ENCODE results near the gene ANO10. TPM values are rescaled to one million over a fixed set of nuclear protein-coding genes. Genes with fewer than 3 reads are reported as not detected.
"Not testable (repeated sequence)": the region's sequence is repeated elsewhere in the genome, so short reads cannot be mapped to it uniquely, and the experiment has no call there.

Gene ANO10
- total and polyA plus RNA-seq, 9 donors, result 12.5 to 20.0 (median 15.5) TPM

GRCh38 chr3:43544277-43544676 lies 77.5 kb downstream of the ANO10 start:
- H3K4me3 ChIP-seq (ENCODE audit: low read length); H3K27ac ChIP-seq (ENCODE audit: low read length); H3K36me3 ChIP-seq (ENCODE audit: control insufficient read depth, insufficient read depth, low read length); H3K27me3 ChIP-seq (ENCODE audit: control insufficient read depth, insufficient read depth, low read length); H3K4me1 ChIP-seq (ENCODE audit: control insufficient read depth, insufficient read depth, low read length); H3K9me3 ChIP-seq (replicated peaks; ENCODE audit: control insufficient read depth, low read depth, low read length): not testable (repeated sequence)
- DNase-seq, result peak; percentile 63
- WGBS (ENCODE audit: insufficient coverage), result 100% methylated on average over 1 of the region's 3 CpGs

DNA sequence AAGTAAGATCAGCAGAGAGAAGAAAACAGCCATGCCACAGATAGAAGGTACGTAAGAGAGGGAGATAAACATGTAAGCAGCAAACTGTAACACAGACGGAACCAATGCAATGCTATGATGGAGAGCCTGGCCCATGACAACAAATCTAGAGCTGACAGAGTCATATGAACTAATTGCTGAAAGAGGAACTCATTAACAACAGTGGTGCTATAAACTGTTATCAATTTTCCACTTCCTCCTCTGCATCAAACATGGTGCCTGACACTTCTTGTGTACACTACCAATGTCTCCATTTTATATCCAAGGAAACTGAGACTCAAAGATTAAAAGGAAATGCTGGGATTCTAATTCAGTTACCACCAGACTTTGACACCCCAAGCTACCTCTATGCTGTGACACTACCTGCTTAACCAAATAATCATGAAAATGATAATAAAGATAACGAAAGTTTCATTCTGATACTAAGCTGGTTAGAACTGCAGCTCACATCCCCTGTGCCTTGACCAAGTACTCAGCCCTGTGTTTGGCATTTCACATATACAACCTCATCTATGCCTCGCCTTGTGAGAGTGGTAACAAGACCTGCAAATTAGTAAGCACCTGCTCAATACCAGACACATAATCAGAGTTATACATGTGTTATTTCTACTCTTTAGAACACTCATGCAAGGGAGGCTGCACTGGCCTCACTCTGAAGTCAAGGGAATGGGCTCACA lies 79.3 kb downstream of the ANO10 start:
- Histone ChIP-seq H3K4me1 (ENCODE audit: control insufficient read depth, insufficient read depth, low read length) (no peaks in the 10 kb centered on the region), H3K9me3 (replicated peaks; ENCODE audit: control insufficient read depth, low read depth, low read length) (no peaks in the 10 kb centered on the region), H3K27me3 (ENCODE audit: control insufficient read depth, insufficient read depth, low read length) (no peaks in the 10 kb centered on the region), H3K27ac (ENCODE audit: low read length) (no peak overlapping the region), H3K36me3 (ENCODE audit: control insufficient read depth, insufficient read depth, low read length) (no peaks in the 10 kb centered on the region), H3K4me3 (ENCODE audit: low read length) (no peak overlapping the region)
- WGBS (ENCODE audit: insufficient coverage), result 100% methylated on average over 3 of the region's 4 CpGs
- DNase-seq, result no peak

DNA sequence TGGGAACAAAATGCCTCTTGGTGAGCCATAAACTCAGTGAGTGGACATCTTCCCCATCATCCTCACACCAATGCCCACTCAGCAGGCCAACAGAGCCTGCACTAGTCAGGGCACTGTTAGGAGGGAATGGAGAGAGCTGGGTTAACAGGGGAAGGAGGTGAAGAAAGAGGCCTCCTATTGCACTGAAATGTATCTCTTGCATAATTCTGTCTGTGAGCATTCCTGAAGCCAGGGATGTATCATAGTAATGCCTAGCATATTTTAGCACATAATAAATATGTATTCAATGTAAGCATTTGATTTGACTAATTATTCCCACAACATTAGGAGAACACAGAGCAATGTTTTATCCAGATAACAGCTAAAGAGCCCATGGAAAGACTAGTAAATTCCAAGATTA lies 81.2 kb downstream of the ANO10 start:
- H3K27me3 ChIP-seq (ENCODE audit: control insufficient read depth, insufficient read depth, low read length), result no peaks in the 10 kb centered on the region
- H3K4me3 ChIP-seq (ENCODE audit: low read length), result no peak overlapping the region
- no peak overlapping the region for H3K27ac ChIP-seq (ENCODE audit: low read length)
- H3K9me3 ChIP-seq (replicated peaks; ENCODE audit: control insufficient read depth, low read depth, low read length), result no peaks in the 10 kb centered on the region
- no peaks in the 10 kb centered on the region for H3K36me3 ChIP-seq (ENCODE audit: control insufficient read depth, insufficient read depth, low read length)
- no peak for DNase-seq
- no peaks in the 10 kb centered on the region for H3K4me1 ChIP-seq (ENCODE audit: control insufficient read depth, insufficient read depth, low read length)

GRCh38 chr3:43539321-43539720 lies 82.5 kb downstream of the ANO10 start:
- no peaks in the 10 kb centered on the region for H3K27me3 ChIP-seq (ENCODE audit: control insufficient read depth, insufficient read depth, low read length)
- no peaks in the 10 kb centered on the region for H3K36me3 ChIP-seq (ENCODE audit: control insufficient read depth, insufficient read depth, low read length)
- H3K4me1 ChIP-seq (ENCODE audit: control insufficient read depth, insufficient read depth, low read length), result no peaks in the 10 kb centered on the region
- 72% methylated on average over 2 of the region's 3 CpGs for WGBS (ENCODE audit: insufficient coverage)
- no peaks in the 10 kb centered on the region for H3K9me3 ChIP-seq (replicated peaks; ENCODE audit: control insufficient read depth, low read depth, low read length)
- DNase-seq, result no peak
- no peak overlapping the region for H3K4me3 ChIP-seq (ENCODE audit: low read length)
- H3K27ac ChIP-seq (ENCODE audit: low read length), result no peak overlapping the region

GRCh38 chr3:43537225-43537624 lies 84.6 kb downstream of the ANO10 start:
- Histone ChIP-seq H3K4me3 (ENCODE audit: low read length) (no peak overlapping the region), H3K9me3 (replicated peaks; ENCODE audit: control insufficient read depth, low read depth, low read length) (no peaks in the 10 kb centered on the region), H3K36me3 (ENCODE audit: control insufficient read depth, insufficient read depth, low read length) (no peaks in the 10 kb centered on the region), H3K27ac (ENCODE audit: low read length) (no peak overlapping the region), H3K4me1 (ENCODE audit: control insufficient read depth, insufficient read depth, low read length) (no peaks in the 10 kb centered on the region), H3K27me3 (ENCODE audit: control insufficient read depth, insufficient read depth, low read length) (no peaks in the 10 kb centered on the region)
- DNase-seq, result no peak

GRCh38 chr3:43534675-43535074 lies 87.1 kb downstream of the ANO10 start:
- no peak for DNase-seq
- H3K4me1 ChIP-seq (ENCODE audit: control insufficient read depth, insufficient read depth, low read length), result no peaks in the 10 kb centered on the region
- H3K4me3 ChIP-seq (ENCODE audit: low read length), result no peak overlapping the region
- WGBS (ENCODE audit: insufficient coverage), result no CpG with 5 or more reads among the region's 1 CpG
- no peaks in the 10 kb centered on the region for H3K27me3 ChIP-seq (ENCODE audit: control insufficient read depth, insufficient read depth, low read length)
- no peaks in the 10 kb centered on the region for H3K9me3 ChIP-seq (replicated peaks; ENCODE audit: control insufficient read depth, low read depth, low read length)
- H3K36me3 ChIP-seq (ENCODE audit: control insufficient read depth, insufficient read depth, low read length), result no peaks in the 10 kb centered on the region
- no peak overlapping the region for H3K27ac ChIP-seq (ENCODE audit: low read length)

- no peak for DNase-seq
- H3K4me3 ChIP-seq (ENCODE audit: low read length), result no peak overlapping the region
- H3K9me3 ChIP-seq (replicated peaks; ENCODE audit: control insufficient read depth, low read depth, low read length), result no peaks in the 10 kb centered on the region
- H3K36me3 ChIP-seq (ENCODE audit: control insufficient read depth, insufficient read depth, low read length), result no peaks in the 10 kb centered on the region
- no CpG with 5 or more reads among the region's 3 CpGs for WGBS (ENCODE audit: insufficient coverage)
- H3K27ac ChIP-seq (ENCODE audit: low read length), result no peak overlapping the region
- no peaks in the 10 kb centered on the region for H3K4me1 ChIP-seq (ENCODE audit: control insufficient read depth, insufficient read depth, low read length)
- H3K27me3 ChIP-seq (ENCODE audit: control insufficient read depth, insufficient read depth, low read length), result no peaks in the 10 kb centered on the region
Observed at GRCh38 chr3:43533009-43533408, 88.8 kb downstream of the ANO10 start.

DNA sequence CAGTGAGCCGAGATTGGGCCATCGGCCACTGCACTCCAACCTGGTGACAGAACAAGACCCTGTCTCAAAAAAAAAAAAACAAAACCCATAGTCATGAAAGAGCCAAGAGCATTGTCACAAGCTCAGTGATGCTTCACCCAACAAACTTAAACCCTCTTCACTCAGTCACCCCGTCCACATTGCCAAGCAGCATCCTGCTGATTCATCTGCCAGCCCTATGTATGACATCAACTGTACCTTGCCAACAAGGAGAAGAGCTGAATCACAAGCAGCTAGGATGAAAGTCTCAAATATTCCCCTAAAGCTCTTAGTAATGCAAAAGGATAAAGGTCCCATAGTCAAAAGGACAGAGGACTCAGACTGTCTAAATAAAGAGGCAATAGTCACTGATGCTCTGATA lies 90.0 kb downstream of the ANO10 start:
- Histone ChIP-seq H3K27me3 (ENCODE audit: control insufficient read depth, insufficient read depth, low read length) (no peaks in the 10 kb centered on the region), H3K4me3 (ENCODE audit: low read length) (no peak overlapping the region), H3K4me1 (ENCODE audit: control insufficient read depth, insufficient read depth, low read length) (no peaks in the 10 kb centered on the region), H3K9me3 (replicated peaks; ENCODE audit: control insufficient read depth, low read depth, low read length) (no peaks in the 10 kb centered on the region), H3K36me3 (ENCODE audit: control insufficient read depth, insufficient read depth, low read length) (no peaks in the 10 kb centered on the region), H3K27ac (ENCODE audit: low read length) (no peak overlapping the region)
- no peak for DNase-seq
- WGBS (ENCODE audit: insufficient coverage), result 88% methylated on average over 3 of the region's 3 CpGs

GRCh38 chr3:43528498-43529099 lies 93.2 kb downstream of the ANO10 start:
- no peaks in the 10 kb centered on the region for H3K9me3 ChIP-seq (replicated peaks; ENCODE audit: control insufficient read depth, low read depth, low read length)
- H3K36me3 ChIP-seq (ENCODE audit: control insufficient read depth, insufficient read depth, low read length), result no peaks in the 10 kb centered on the region
- no peak overlapping the region for H3K27ac ChIP-seq (ENCODE audit: low read length)
- DNase-seq, result no peak
- no peak overlapping the region for H3K4me3 ChIP-seq (ENCODE audit: low read length)
- no peaks in the 10 kb centered on the region for H3K4me1 ChIP-seq (ENCODE audit: control insufficient read depth, insufficient read depth, low read length)
- no peaks in the 10 kb centered on the region for H3K27me3 ChIP-seq (ENCODE audit: control insufficient read depth, insufficient read depth, low read length)

DNA sequence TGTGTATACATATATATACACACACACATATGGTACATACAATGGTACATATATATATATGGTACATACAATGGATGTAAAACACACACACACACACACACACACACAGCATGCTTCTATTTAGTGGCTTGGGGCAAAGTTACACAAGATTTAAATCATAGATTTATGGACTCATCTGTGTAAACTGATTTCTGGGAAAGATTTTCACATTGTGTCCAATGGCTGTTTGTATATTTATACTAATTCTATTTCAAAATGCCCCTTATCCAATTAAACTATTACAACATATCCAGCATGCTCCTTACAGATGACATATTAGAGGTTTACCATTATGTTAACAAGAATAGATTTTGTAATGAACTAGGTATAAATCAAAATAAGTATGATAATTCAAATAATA lies 94.9 kb downstream of the ANO10 start:
- Histone ChIP-seq H3K9me3 (replicated peaks; ENCODE audit: control insufficient read depth, low read depth, low read length) (no peaks in the 10 kb centered on the region), H3K27ac (ENCODE audit: low read length) (no peak overlapping the region), H3K27me3 (ENCODE audit: control insufficient read depth, insufficient read depth, low read length) (no peaks in the 10 kb centered on the region), H3K4me3 (ENCODE audit: low read length) (no peak overlapping the region), H3K36me3 (ENCODE audit: control insufficient read depth, insufficient read depth, low read length) (no peaks in the 10 kb centered on the region), H3K4me1 (ENCODE audit: control insufficient read depth, insufficient read depth, low read length) (no peaks in the 10 kb centered on the region)
- DNase-seq, result no peak
